Tibial artery (tissue), 4 donors: ENCODE data around the gene ARNT2.

ENCODE experiments used
- DNase-seq, 2 donors: peaks; one replicate each; pipeline ENCODE4 v3.0.0-alpha.2; 2019
- H3K27ac ChIP-seq, 2 donors: fragments of 200-600 bp; sonication (generic) in 1 of 2; 1 replicate in 1 of 2; 2 replicates in 1 of 2; pipeline ENCODE4 v1.5.1; 2018 to 2019; ENCODE audit warnings: mild to moderate bottlenecking in 1 of 2
- H3K27me3 ChIP-seq, 2 donors: fragments of 200-600 bp; sonication (generic) in 1 of 2; one replicate each; pipeline versions ENCODE4 v1.5.1 to v1.6.0; 2016 to 2019
- H3K36me3 ChIP-seq, 3 donors: fragments of 200-600 bp; sonication (generic) in 2 of 3; one replicate each; pipeline ENCODE4 v1.5.1; 2016 to 2019; ENCODE audit warnings: mild to moderate bottlenecking in 2 of 3
- H3K4me1 ChIP-seq, 4 donors: fragments of 200-600 bp; sonication (generic) in 2 of 4; 1 replicate in 3 of 4; 2 replicates in 1 of 4; pipeline ENCODE4 v1.5.1; 2016 to 2019
- H3K4me3 ChIP-seq, 2 donors: fragments of 200-600 bp; sonication (generic) in 1 of 2; 1 replicate in 1 of 2; 2 replicates in 1 of 2; pipeline ENCODE4 v1.5.1; 2018 to 2019; ENCODE audit warnings: mild to moderate bottlenecking in 2 of 2
- H3K9me3 ChIP-seq, 3 donors: fragments of 200-600 bp; sonication (generic) in 1 of 3; one replicate each; pipeline ENCODE4 v1.5.1; 2016 to 2019
- intact Hi-C: fragments of 100-400 bp; cut with DNase I; formaldehyde crosslinking; loops from one replicate; pipeline ENCODE4 v1.15.0; 2023; ENCODE audit warnings: low total_unique reads
- TF ChIP-seq, protein P1 (sequence below), 2 experiments: fragments of 200-600 bp in 1 of 2; fragments of 450-650 bp in 1 of 2; IDR thresholded peaks; one replicate each; pipeline ENCODE4 v1.5.1; 2017 to 2019; ENCODE audit warnings: antibody characterized with exemption in 2 of 2, mild to moderate bottlenecking in 1 of 2, moderate library complexity in 1 of 2

ARNT2 gene

DNA sequence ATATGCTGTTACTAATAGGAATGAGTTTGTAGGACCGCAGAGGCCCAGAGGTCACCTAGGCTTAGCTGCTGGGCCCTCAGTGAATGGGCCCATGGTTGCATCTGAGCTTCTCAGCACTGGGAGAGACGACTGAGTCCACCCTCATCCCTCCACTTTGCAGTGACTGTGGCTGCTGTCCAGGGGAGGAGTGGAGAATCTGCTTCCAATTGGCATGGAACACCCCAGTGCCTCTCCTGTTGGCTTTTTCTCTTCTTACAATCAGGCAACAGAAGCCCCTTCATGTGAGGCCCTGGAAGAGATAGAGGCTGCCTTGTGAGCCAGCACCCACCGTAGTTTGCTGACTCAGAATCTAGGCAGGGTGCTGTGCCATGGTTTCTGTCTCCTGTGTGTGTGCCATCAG, 55.6 kb downstream of the ARNT2 start:
- H3K4me1 ChIP-seq, result peaks cover 0 to 11% (median 3%) of the 10 kb centered on the region in 4 donors
- DNase-seq, result no peak
- H3K9me3 ChIP-seq, result no peaks in the 10 kb centered on the region
- peaks cover 0 to 4% (median 0%) of the 10 kb centered on the region in 3 donors for H3K36me3 ChIP-seq
- no peaks in the 10 kb centered on the region for H3K27me3 ChIP-seq
- intact Hi-C loops, result loop anchor here (10.0 kb wide), 2 partner anchors 105 to 505 kb away; no protein-coding TSS in a partner anchor
- H3K27ac ChIP-seq, result no peak overlapping the region
- no peak overlapping the region for H3K4me3 ChIP-seq
- TF ChIP-seq, protein P1, sequence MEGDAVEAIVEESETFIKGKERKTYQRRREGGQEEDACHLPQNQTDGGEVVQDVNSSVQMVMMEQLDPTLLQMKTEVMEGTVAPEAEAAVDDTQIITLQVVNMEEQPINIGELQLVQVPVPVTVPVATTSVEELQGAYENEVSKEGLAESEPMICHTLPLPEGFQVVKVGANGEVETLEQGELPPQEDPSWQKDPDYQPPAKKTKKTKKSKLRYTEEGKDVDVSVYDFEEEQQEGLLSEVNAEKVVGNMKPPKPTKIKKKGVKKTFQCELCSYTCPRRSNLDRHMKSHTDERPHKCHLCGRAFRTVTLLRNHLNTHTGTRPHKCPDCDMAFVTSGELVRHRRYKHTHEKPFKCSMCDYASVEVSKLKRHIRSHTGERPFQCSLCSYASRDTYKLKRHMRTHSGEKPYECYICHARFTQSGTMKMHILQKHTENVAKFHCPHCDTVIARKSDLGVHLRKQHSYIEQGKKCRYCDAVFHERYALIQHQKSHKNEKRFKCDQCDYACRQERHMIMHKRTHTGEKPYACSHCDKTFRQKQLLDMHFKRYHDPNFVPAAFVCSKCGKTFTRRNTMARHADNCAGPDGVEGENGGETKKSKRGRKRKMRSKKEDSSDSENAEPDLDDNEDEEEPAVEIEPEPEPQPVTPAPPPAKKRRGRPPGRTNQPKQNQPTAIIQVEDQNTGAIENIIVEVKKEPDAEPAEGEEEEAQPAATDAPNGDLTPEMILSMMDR (IDR thresholded peaks at IDR 0.05), result no peak

DNA sequence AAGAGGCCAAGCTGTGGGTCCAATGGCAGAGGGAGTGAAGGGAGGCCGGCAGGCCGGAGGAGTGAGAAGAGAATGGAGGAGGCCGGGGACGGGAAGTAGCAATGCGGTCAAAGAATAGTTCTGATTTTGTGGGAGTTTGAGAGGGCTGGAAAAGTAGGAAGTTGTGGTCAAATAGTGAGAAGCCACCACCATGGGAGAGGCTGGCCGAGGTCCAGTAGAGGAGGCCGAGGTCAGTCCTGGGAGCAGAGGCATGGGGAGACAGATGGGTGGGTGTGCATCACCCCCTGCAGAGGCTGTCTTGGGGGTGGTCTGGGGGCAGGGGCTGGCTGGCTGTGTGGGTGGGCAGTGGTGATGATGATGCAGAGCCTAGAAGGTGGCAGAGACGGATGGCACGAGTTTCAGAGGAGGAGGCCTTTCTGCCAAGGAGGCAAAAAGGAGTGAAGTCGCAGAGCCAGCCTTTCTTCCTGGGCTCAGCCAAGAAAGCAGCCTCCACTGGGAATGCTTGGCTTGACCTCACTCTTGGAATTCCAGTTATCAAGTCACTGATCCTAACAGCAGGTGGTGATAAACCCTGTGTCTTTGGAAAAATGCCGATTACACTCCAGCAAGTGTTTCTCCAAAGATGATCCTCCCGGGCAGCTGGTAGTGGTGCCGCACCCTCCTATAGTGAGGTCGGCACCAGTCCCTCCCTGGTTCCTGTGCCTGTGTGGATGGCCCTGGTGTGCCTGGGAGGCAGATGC, 57.3 kb downstream of the ARNT2 start:
- peaks cover 0 to 4% (median 0%) of the 10 kb centered on the region in 3 donors for H3K36me3 ChIP-seq
- H3K4me3 ChIP-seq, result no peak overlapping the region
- intact Hi-C loops, result no loop called here
- DNase-seq, result no peak
- H3K27me3 ChIP-seq, result no peaks in the 10 kb centered on the region
- no peaks in the 10 kb centered on the region for H3K9me3 ChIP-seq
- no peaks in the 10 kb centered on the region for H3K4me1 ChIP-seq
- TF ChIP-seq, protein P1 (IDR thresholded peaks at IDR 0.05), result no peak
- no peak overlapping the region for H3K27ac ChIP-seq

DNA sequence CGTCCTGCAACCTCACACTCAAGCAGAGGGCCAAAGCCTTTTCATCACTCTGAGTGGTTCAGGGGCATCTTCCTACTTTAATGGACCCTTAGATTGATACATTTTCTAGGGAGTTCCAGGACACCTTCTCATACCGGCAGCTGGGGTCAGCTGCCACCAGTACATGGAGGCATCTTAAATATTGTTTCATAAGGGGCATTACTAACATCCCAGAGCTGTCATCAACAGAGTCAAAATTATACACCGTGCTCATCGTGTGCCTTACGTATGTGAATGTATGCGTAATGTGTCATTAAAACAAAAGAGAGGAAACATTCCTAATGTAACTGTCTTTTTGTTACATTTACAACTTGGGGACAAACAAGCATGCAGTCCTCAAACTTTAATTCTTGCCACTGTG, 57.9 kb downstream of the ARNT2 start:
- TF ChIP-seq, protein P1 (IDR thresholded peaks at IDR 0.05), result no peak
- no peak for DNase-seq
- intact Hi-C loops, result no loop called here
- no peaks in the 10 kb centered on the region for H3K27me3 ChIP-seq
- no peak overlapping the region for H3K27ac ChIP-seq
- no peaks in the 10 kb centered on the region for H3K4me1 ChIP-seq
- peaks cover 0 to 4% (median 0%) of the 10 kb centered on the region in 3 donors for H3K36me3 ChIP-seq
- H3K4me3 ChIP-seq, result no peak overlapping the region
- no peaks in the 10 kb centered on the region for H3K9me3 ChIP-seq

DNA sequence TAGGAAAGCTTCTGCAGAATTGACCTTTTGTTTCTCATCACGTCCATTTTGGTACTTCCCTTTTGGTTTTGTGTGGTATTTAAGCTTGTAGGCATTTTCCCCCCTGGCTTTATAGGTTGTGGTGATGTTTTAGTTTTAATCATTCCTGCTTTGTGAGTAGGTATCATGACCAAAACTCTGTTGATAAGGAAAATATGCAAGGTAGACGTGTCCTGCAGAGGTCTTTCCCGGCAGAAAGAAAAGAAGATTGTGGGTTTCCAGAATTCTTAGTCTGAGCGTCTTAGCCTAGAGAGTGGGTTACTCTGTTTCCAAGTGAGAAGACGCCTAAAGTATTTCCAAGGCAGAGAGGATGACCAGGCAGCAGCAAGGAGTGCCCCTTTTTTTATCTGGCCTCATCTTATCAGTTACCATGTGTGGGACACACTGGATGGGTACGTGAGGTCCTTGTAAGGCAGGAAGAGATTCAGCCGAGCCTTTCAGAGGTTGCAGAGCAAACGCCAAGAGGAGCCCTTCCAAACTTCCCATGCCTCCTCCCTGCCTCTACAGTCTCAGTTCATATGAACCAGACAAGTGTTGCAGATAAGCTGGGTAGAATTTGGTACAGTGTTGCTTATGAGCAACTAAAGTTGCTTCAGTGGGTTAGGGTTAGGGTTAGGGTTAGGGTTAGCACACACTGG, 58.8 kb downstream of the ARNT2 start:
- H3K27me3 ChIP-seq, result no peaks in the 10 kb centered on the region
- TF ChIP-seq, protein P1 (IDR thresholded peaks at IDR 0.05), result no peak
- no peak overlapping the region for H3K27ac ChIP-seq
- DNase-seq, result no peak
- H3K4me1 ChIP-seq, result no peaks in the 10 kb centered on the region
- intact Hi-C loops, result no loop called here
- no peak overlapping the region for H3K4me3 ChIP-seq
- peaks cover 0 to 4% (median 0%) of the 10 kb centered on the region in 3 donors for H3K36me3 ChIP-seq
- no peaks in the 10 kb centered on the region for H3K9me3 ChIP-seq

DNA sequence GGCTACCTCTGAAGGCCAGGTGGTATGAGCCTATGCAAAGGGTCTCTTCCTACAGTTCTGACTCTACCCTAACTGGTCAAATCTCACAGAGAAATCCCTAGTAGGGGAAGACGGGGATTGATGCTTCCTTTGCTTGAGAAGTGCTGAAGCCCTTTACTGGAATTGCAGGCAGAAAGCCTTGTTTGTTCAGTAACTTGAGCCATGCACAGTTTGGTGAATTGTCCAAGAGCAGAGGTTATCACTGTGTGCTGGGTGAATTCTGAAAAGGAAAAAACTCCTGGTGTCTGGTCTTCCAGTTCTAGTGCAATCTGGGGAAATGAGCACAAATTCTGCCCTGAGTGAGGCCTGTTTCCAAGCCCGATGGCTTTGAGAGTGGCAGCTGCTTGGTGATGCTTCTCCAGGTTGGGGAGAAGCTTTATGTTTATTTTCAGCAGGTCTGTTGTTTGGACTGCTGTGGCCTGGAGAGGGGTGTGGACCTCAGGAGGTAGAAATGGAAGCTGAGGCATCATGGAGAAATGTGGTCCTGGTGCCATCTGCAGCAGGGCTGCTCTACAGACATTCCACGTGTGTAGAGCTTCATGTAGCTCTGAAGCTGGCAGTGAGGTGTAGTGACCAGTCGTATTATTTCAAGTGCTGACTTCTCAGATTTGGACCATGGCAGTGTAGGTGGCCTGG, 60.9 kb downstream of the ARNT2 start:
- Histone ChIP-seq H3K27ac (no peak overlapping the region), H3K4me1 (no peaks in the 10 kb centered on the region), H3K36me3 (peaks cover 0 to 7% (median 6%) of the 10 kb centered on the region in 3 donors), H3K9me3 (no peaks in the 10 kb centered on the region), H3K27me3 (no peaks in the 10 kb centered on the region), H3K4me3 (no peak overlapping the region)
- intact Hi-C loops, result no loop called here
- no peak for DNase-seq
- TF ChIP-seq, protein P1 (IDR thresholded peaks at IDR 0.05), result no peak
